LNCaP clone FGC (cell line): Measurements from ENCODE around the gene GUK1.

Experiments
- DNase-seq: peaks from one replicate; pipeline ENCODE4 v3.0.0-alpha.2; 2011; ENCODE audit warnings: low read depth
- H3K4me3 ChIP-seq: 2 replicates; pipeline ENCODE4 v1.5.1; 2011; ENCODE audit warnings: mild to moderate bottlenecking, low read depth, low read length, control low read depth
- CTCF ChIP-seq: IDR thresholded peaks from 2 replicates; pipeline ENCODE4 v1.5.1; 2012; ENCODE audit warnings: mild to moderate bottlenecking; ENCODE audit not compliant: control insufficient read depth, insufficient read depth; ENCODE audit errors: extremely low read depth

Gene GUK1

DNA sequence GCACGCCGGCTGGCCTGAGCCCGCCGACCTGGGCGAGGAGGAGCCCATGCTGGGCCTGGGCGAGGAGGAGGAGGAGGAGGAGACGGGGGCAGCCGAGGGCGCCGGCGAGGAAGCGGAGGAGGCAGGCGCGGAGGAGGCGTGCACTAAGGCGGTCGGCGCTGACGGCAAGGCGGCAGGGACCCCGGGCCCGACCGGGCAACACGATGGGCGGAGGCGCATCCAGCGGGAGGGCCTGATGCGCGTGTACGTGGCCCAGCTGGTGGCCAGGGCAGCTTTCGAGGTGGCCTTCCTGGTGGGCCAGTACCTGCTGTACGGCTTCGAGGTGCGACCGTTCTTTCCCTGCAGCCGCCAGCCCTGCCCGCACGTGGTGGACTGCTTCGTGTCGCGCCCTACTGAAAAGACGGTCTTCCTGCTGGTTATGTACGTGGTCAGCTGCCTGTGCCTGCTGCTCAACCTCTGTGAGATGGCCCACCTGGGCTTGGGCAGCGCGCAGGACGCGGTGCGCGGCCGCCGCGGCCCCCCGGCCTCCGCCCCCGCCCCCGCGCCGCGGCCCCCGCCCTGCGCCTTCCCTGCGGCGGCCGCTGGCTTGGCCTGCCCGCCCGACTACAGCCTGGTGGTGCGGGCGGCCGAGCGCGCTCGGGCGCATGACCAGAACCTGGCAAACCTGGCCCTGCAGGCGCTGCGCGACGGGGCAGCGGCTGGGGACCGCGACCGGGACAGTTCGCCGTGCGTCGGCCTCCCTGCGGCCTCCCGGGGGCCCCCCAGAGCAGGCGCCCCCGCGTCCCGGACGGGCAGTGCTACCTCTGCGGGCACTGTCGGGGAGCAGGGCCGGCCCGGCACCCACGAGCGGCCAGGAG, 18.3 kb downstream of the GUK1 start:
- no peak for TF ChIP-seq CTCF
- no peak overlapping the region for H3K4me3 ChIP-seq
- DNase-seq: no peak

GRCh38 chr1:228159008-228159665, 19.1 kb downstream of the GUK1 start:
- TF ChIP-seq CTCF: no peak
- no peak for DNase-seq
- no peak overlapping the region for H3K4me3 ChIP-seq

DNA sequence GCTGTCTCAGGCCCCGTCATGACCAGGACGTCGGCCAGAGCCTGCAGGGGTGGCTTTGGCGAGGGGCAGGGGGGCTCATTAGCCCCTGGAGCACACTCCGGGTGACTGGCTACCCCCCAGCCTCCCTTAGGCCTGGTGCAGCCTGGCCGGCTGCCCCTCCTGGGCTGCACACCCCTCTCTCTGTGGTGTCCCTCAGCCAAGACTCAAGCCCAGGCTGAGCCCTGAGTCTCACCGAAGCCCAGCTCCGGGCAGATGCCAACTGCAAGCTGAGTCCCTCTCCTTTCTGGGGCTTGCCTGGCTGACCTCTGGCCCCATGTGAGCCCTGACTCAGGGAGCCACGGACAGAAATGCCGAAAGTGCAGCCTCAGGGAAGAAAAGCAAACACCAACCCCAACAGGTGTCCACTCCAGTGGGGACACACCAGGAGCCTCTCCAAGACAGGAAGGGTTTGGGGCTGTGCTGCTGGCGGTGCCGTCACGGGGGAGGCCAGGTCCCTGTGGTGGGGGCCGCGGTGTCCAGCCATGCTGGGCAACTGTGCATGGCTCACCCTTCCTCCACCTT, 20.2 kb downstream of the GUK1 start:
- DNase-seq: no peak
- H3K4me3 ChIP-seq: no peak overlapping the region
- TF ChIP-seq CTCF: no peak

DNA sequence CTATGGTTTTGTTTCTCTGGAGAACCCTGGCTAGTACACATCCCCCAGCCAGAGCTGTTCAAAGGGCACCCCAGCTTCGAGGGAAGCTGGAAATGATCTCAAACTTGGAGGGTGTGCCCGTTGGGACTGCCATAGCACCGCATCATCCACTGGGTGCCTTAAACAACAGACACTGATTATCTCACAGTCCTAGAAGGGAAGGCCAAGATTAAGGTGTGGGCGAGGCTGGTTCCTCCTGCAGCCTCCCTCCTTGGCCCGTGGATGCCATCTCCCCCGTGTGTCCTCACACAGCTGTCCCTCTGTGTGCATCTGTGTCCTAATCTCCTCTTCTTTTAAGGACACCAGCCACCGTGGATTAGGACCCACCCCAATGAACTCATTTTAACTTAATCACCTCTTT, 21.3 kb downstream of the GUK1 start:
- no peak for DNase-seq
- no peak for TF ChIP-seq CTCF
- H3K4me3 ChIP-seq: no peak overlapping the region

GRCh38 chr1:228161866-228162265, 21.8 kb downstream of the GUK1 start:
- TF ChIP-seq CTCF: no peak
- DNase-seq: no peak
- no peak overlapping the region for H3K4me3 ChIP-seq

DNA sequence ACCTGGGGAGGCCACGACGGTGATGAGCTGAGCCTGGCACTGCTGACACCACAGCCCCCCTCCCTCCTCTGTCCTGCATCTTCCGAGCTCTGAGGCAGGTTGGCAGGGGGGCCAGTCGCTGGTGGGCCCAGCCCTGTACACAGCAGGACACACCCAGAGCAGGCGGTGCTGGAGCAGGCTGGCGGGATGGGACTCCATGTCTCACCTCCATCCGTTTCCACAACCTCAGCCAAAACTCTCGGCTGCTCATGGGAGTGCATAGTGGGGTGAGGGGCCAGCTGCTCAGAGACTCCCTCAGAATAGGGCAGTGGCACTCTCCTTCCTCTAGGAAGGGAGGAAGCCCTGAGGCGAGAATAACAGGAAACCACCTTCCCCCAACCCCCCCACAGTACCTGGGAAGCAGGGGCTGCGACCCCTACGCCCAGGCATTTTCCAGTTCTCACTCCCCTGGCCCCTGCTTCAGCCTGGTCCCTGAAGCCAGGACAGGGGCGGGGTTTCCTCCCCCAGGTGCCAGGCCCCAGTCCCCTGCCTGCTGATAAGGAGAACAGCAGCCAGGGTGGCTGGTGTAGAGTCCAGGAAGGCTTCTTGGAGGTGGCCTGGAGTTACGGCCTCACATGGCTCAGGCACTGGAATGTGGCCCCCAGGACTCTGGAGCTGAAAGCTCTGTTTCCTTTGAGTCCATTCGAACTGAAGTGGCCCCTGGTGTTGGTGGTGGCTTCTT, 22.4 kb downstream of the GUK1 start:
- H3K4me3 ChIP-seq: no peak overlapping the region
- no peak for DNase-seq
- TF ChIP-seq CTCF: no peak
